GM12892 (cell line): Measurements from ENCODE around the gene FBRSL1.

Experiments
- POLR2A ChIP-seq: IDR thresholded peaks from 2 replicates; pipeline ENCODE4 v1.6.1; 2011; ENCODE audit warnings: low read depth, low read length, control low read depth
- POLR2AphosphoS5 ChIP-seq: IDR thresholded peaks from 2 replicates; pipeline ENCODE4 v1.6.1; 2011; ENCODE audit warnings: low read depth, low read length, control low read depth

DNA sequence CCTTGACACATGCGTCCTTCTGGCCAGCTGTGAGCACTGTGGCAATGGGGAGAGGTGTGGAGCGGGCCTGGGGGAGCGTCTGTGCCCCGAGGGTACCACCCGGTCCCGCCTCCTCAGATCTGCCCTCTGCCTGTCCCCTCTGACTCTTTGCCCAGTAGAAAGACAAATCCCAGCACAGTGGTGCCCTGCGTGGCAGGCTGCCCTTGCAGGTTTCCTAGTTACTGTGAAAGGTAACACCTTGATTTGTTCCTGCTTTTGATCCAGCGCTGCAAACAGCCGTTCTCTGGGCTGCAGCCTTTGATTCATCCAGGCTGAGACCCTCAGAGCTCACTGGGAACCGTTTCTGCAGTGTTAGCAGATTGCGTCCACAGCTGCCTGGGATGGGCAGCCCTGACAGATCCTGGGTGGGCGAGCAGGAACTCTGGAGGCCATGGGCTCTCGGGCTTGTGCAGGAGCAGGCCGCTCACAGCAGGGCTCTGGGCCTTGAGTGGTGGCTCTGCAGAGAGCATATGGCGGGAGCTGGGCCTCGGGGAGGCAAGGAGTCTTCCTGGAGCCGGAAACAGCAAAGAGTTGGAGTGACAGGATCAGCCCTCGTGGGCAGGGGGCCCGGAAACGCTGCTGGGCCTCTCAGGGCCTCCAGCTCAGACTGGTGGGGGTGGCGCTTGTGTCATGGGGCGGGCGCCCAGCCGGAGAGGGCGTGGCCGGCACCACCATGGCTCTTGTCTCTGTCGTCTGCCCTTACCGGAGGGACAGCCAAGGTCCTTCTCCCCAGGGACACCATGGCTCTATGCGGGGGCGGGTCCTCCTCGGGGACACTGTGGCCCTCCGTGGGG is 16.6 kb downstream of the FBRSL1 start:
- TF ChIP-seq POLR2AphosphoS5 (no peak), POLR2A (no peak)
